A549 treated with AZD2906 at 1 μM for 4 hours (cell line): ENCODE results near the gene STK16. TPM values are rescaled to one million over a fixed set of nuclear protein-coding genes. Genes with fewer than 3 reads are reported as not detected.

Source experiments
- total RNA-seq: library from RNA; stranded (reverse); fragments of 200-300 nt; extraction: Qiagen RNA extraction; gene quantifications from 5 replicates; pipeline ENCODE4 v1.2.3, GENCODE V29; 2022

Gene STK16, protein sequence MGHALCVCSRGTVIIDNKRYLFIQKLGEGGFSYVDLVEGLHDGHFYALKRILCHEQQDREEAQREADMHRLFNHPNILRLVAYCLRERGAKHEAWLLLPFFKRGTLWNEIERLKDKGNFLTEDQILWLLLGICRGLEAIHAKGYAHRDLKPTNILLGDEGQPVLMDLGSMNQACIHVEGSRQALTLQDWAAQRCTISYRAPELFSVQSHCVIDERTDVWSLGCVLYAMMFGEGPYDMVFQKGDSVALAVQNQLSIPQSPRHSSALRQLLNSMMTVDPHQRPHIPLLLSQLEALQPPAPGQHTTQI
- total RNA-seq, result 27.6 to 31.6 TPM (median 29.1 TPM) in 5 replicates

DNA sequence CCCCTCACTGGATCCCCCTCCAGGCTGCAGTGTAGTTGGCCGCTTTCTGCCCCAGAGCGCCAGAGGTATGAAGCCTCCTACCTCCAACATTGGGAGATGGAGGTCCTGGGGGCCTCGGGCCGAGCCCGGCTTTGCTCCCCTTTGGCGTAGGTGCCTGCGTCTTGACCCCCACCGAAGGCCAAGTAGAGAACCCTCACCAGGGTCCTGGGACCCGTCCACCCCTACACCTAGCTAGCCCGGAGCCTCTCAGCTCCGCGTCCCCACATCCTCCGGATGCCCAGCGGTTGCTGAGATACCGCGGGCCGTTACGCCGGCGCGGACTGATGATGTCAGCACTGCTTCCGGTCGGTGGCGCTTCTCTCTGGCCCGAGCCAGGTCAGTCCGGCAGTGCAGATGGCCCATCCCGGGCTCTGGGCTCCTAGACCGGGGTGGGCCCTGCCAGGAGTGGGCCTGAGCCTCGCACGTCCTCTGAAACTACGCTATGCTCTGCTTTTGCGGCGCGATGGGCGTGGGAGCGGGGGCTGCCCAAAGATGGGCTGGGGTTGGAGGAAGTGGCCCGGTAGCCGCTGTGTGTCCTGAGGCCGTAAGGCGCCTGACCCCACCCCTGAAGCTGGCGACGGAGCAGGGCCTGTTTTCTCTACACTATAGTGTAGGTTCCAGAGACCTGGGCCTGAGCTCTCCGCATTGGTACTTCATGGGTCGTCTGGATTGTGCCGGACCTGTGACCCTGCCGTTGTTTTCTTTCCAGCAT is at the start of gene STK16, which contains the start of gene GLB1L:
Gene STK16, plus strand, starts transcription at position 332 of the 751 bp plus-strand sequence. CDS start 521 bp downstream, outside the sequence.
Gene GLB1L, minus strand, starts transcription at position 297 of the 751 bp plus-strand sequence. CDS start 1,871 bp downstream, outside the sequence.

DNA sequence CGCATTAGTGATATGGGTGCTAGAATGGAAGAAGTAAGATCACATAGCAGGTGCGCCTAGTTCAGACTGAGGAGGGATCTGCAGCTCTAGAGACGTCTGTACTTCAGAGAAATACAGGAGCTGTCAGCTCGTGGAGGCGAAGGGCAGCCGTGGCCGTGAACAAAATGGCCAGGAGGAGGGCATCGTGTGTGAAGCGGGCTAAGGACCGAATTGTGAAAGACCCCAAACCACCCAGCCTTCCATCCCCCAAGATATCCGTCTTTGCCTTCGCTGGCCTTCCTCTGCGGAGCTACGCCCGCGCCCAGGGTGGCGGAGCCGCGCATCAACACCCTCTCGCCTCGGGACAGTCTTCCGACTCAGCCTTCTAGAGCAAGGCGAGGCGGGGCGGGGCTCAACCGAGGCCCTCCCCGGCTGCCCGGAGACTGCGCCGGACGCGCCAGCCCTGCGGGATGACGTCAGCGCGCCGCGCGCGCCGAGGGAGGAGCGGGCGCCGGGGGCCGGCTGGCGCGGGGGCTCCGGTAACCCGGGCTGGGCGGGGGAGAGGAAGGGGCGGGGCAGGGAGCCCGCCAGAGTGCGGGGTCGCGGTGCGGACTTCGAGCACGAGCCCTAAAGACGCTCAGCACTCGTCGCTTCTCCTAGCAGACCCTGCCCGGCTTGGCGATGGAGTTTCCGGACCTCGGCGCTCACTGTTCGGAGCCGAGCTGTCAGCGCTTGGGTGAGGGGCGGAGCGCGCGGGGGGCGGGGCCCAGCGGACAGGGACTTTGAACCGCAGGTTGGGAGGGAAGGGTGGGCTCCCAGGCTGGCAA is 38.7 kb upstream of the STK16 start, which contains the start of gene ZFAND2B:
Gene ZFAND2B, plus strand, starts transcription at position 455 of the 806 bp plus-strand sequence. Its CDS starts 206 bp downstream, at position 661.

DNA sequence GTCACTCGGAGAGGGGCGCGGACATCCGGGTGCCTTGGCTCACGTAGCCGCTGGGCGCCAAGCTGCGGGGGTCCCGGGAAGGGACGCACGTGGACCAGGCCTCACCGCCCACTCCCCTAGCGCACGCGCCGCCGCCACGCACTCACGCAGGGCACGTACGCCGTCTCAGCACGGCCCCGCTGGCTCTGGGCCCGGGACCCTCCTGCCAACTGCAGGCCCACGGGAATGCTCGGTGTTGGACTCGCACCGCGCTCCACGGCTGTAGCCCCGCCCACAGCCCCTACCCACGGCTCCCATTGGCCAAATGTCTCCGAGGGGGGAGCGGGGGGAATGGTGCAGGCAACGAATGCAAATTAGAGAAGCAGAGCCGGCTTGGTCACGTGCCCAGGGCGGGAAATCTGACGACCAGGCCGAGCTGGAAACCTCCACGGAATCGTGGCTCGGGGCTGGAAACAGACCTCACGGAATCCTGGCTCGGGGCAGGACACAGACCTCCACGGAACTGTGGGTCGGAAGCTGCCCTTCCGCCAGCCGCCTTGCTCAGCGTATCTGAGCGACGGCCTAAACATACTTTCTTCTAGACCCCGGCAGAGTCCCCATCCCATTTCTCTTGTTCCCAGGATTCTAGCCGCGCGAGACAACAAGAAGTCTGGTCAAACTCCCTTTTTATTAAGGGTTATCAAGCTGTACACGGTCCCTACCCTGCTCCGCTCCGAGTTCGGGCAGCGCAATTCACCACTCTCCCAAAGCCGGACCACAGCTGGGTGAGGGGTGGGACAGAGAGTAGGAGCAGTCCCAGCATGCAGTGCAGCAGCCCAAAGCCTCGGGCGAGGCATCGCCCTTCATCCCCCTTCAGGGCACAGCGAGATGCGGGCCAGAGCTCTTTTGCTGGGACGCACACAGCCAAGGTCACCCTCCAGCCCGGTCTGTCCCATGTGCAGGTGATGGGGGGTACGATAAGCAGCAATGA is 26.3 kb upstream of the STK16 start, which contains the start of gene ABCB6:
Gene ABCB6, minus strand, starts transcription at position 227 of the 970 bp plus-strand sequence. CDS start 285 bp downstream, outside the sequence.

DNA sequence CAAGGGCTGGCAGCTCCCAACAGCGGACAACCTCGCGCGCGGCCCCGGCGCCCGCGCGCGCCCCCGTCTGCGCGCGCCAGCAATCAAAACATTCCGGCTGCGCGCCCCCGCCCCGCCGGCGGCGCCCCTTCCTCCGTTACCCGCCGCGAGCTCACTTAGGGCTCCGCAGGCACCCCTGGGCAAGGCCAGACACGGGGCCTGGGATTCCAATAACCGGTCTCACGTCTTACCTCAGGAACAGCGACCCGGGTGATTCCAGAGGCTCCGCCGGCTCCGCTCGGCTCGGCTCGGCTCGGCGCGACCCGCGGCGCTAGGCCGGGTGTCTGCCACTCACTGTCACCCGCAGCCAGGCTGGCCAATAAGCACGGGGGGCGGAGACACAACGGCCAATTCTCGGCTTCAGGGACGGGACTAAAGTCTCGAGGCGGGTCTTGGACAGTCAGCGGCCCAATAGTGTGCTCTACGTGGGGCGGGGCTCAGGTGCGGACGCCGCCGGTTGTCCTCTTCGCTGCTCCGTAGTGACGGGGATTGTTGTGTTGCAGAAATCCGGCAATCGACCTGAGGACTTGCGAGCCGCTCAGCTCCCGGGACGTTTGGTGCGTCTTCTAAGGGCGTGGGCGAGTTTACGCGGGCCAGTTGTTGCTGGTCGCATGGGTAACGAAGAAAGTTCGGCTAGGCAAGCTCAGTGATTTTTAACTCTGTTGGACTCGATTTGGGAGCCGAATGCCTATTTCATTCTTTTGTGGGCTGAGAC is 15.8 kb upstream of the STK16 start, which contains the start of the genes ANKZF1 and ATG9A:
Gene ANKZF1, plus strand, starts transcription at position 502 of the 754 bp plus-strand sequence. CDS start 452 bp downstream, outside the sequence.
Gene ATG9A, minus strand, starts transcription at position 332 of the 754 bp plus-strand sequence. CDS start 1,612 bp downstream, outside the sequence.

DNA sequence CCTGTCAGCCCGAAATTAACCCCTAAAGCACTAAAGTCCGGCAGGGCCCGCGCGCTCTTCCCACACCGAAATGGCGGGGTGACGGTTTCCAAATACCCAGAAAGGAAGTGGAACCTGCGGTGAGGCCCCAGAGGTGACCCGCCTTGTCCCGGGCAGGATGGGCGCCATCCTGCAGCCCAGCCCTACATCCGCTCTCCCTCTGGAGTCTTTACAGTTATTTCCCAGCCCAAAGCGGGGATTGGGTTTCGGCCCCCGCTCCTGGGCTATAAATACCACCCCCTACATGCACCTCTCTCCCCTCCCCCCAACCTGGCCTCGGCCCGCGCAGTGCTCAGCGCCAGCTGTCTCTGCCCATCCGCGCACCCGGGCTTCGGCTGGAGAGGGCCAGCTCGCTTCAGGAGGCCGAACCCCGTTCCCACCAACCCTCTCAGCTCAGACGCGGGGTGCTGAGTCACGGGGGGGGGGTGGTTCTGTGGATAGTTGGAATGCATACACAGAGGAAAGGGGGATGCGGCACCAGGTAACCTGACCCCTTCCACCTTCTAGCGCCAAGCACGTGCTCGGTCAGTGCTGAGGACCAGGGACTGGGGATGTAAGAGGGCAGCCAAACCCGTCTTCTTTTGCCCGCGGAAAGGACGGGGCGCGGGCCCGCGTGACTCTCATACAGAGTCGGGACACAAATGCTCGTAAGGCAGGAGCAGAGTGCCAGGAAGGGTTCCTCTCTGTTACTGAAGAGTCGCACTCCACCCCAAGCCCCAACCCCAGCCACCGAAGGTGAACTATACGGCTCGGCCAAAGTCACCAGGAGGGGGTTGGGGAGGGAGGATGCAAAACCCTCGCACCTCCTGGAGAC is 7.8 kb downstream of the STK16 start, which contains the start of gene TUBA4B:
Gene TUBA4B, plus strand, starts transcription at position 344 of the 853 bp plus-strand sequence. Its CDS starts 165 bp downstream, at position 509.

DNA sequence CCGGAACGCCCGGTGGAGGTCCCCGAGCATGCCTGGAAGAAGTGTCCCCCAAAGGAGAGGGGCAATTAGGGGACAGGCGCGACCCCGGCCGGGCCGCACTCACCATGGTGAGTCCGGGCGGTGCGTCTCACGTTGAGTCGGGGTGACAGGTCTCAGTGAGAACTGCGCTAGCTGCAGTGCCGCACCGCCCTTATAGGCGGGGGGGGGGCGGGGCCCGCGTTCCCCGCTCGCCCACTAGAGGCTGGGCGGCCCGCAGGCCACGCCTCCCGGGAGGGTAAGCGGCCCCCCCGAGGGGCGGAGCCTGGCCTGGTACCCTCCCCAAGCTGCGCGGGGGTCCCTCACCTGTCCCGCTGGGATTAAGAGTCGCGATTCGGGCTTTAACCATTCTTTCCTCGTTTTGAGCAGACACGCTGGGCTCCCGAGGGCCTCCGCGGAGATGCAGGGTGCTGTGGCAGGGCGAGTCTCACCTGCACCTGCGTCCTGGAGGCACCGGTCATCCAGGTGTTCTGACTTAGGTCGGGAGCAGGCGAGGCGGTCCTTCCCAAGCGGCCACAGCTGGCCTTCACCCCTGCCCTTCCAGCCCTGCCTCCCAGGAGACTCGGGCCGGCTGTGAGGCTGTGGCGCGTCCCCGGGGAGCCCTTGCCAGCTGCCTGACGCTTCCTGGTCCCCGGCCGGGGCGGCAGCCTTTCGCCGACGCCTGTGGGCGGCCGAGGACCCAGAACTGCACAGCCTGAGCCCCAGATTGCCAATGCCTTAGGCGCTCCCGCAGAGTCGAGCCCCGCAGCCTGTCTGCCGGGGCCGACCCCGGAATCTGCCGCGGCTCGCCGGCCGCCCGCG is 8.7 kb downstream of the STK16 start, which contains the start of gene TUBA4A:
Gene TUBA4A, minus strand, starts transcription at position 166 of the 837 bp plus-strand sequence. Its CDS starts 60 bp downstream, at position 106.

DNA sequence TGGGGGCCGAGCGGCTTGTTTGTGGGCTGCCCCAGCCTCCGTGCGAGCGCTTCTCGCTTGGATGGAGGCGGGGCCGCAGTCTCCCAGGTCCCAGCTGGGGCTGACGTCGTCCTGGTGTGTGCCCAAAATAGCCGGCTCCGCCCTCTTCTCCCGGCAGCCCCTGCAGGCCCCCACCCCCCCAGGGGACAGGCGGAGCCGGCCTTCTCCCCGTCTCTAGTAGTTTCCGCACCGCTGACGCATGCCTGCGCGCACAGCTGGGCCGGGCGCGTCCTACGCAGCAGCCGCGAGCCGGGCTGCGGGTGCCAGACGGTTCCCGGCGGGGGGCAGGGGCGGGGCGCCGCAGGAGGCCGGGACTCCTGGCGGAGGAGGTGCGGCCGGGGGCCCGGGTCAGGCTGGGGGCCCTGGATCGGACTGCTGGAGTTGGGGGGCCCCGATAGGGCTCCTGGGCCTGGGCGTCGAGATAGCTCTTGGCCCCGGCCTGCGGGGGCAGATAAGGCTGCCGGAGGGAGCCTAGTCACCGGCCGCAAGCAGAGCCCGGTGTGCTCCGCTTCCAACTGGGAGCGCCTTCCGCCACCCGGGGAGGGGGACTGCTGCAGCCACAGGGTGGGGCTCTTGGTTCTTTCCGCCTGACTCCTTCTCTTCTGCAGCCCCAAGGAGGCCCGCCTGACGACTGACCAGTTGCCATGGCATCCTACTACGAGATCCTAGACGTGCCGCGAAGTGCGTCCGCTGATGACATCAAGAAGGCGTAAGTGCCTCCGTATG is 34.1 kb downstream of the STK16 start, which contains the start of gene DNAJB2:
Gene DNAJB2, plus strand, starts transcription at position 216 of the 765 bp plus-strand sequence. Its CDS starts 468 bp downstream, at position 684.

Other genes with a start within 250 kb of the STK16 start
- 0.11 to 0.32 TPM (median 0.17 TPM) in 5 replicates for gene CFAP65, start 204.0 kb upstream of the STK16 start, total RNA-seq
- 0.28 to 0.88 TPM (median 0.74 TPM) in 5 replicates for gene IHH, start 184.6 kb upstream of the STK16 start, total RNA-seq
- gene NHEJ1, start 84.7 kb upstream of the STK16 start, total RNA-seq, result 15.2 to 19.0 TPM (median 16.9 TPM) in 5 replicates
- gene SLC23A3, start 75.5 kb upstream of the STK16 start, total RNA-seq, result 0.13 to 0.63 TPM (median 0.41 TPM) in 5 replicates
- gene CNPPD1, start 68.6 kb upstream of the STK16 start, total RNA-seq, result 39.9 to 49.9 TPM (median 47.1 TPM) in 5 replicates
- 65.5 to 83.4 TPM (median 79.7 TPM) in 5 replicates for gene RETREG2, start 67.2 kb upstream of the STK16 start, total RNA-seq
- gene ZFAND2B, start 38.7 kb upstream of the STK16 start, total RNA-seq, result 16.7 to 21.2 TPM (median 20.2 TPM) in 5 replicates
- 21.3 to 30.4 TPM (median 27.3 TPM) in 5 replicates for gene ABCB6, start 26.5 kb upstream of the STK16 start, total RNA-seq
- 39.3 to 45.7 TPM (median 44.4 TPM) in 5 replicates for gene ATG9A, start 15.8 kb upstream of the STK16 start, total RNA-seq
- gene ANKZF1, start 15.7 kb upstream of the STK16 start, total RNA-seq, result 12.5 to 17.3 TPM (median 15.3 TPM) in 5 replicates
- gene GLB1L, start within 50 bp of the STK16 start, total RNA-seq, result 5.7 to 6.4 TPM (median 5.8 TPM) in 5 replicates
- 0.10 to 0.32 TPM (median 0.12 TPM) in 5 replicates for gene TUBA4B, start 7.8 kb downstream of the STK16 start, total RNA-seq
- gene TUBA4A, start 8.4 kb downstream of the STK16 start, total RNA-seq, result 225 to 347 TPM (median 253 TPM) in 5 replicates
- 32.4 to 37.7 TPM (median 36.7 TPM) in 5 replicates for gene DNAJB2, start 33.9 kb downstream of the STK16 start, total RNA-seq
- 0.95 to 1.5 TPM (median 1.3 TPM) in 5 replicates for gene PTPRN, start 63.9 kb downstream of the STK16 start, total RNA-seq
- not detected in 5 replicates for gene RESP18, start 87.3 kb downstream of the STK16 start, total RNA-seq
- gene DNPEP, start 142.4 kb downstream of the STK16 start, total RNA-seq, result 56.8 to 62.2 TPM (median 60.4 TPM) in 5 replicates
- gene DES, start 172.9 kb downstream of the STK16 start, total RNA-seq, result 0.14 to 0.69 TPM (median 0.27 TPM) in 5 replicates
- gene SPEG, start 189.4 kb downstream of the STK16 start, total RNA-seq, result 6.5 to 11.6 TPM (median 9.6 TPM) in 5 replicates